ENCODE data around the gene DDX39A. TPM values are rescaled to one million over a fixed set of nuclear protein-coding genes. Genes with fewer than 3 reads are reported as not detected.
A peak's percentile ranks its signal among the peaks of the same experiment; 100 is the strongest.
"Not testable (repeated sequence)": the region's sequence is repeated elsewhere in the genome, so short reads cannot be mapped to it uniquely, and the experiment has no call there.

Gene DDX39A
- polyA plus RNA-seq, 12 donors: 35.6 to 55.0 (median 41.8) TPM; not detected in 1

- DNase-seq: no peak
These were observed 25.0 kb downstream of the DDX39A start for GRCh38 chr19:14394167-14394566.

GRCh38 chr19:14393329-14393728 lies 25.8 kb downstream of the DDX39A start:
- no peak for DNase-seq

- DNase-seq: no peak
These were observed 27.9 kb downstream of the DDX39A start for GRCh38 chr19:14391156-14391821.

- DNase-seq: no peak
These were observed 28.6 kb downstream of the DDX39A start for GRCh38 chr19:14390548-14390947.

GRCh38 chr19:14385492-14385891 lies 33.6 kb downstream of the DDX39A start:
- DNase-seq: no peak

GRCh38 chr19:14383661-14384555 lies 35.2 kb downstream of the DDX39A start:
- DNase-seq: no peak

- no peak for DNase-seq
These were observed 37.3 kb downstream of the DDX39A start for GRCh38 chr19:14381689-14382474.

GRCh38 chr19:14379294-14380065 lies 39.7 kb downstream of the DDX39A start:
- DNase-seq: no peak

- no peak for DNase-seq
These were observed 40.3 kb downstream of the DDX39A start for GRCh38 chr19:14378890-14379289.

- DNase-seq: no peak
These were observed 41.2 kb downstream of the DDX39A start for GRCh38 chr19:14377883-14378328.

GRCh38 chr19:14375582-14376291 lies 43.4 kb downstream of the DDX39A start:
- peak; percentile 72 for DNase-seq

GRCh38 chr19:14375055-14375581 lies 44.0 kb downstream of the DDX39A start:
- DNase-seq: no peak

GRCh38 chr19:14374313-14374712 lies 44.8 kb downstream of the DDX39A start:
- not testable (repeated sequence) for DNase-seq

GRCh38 chr19:14372384-14373077 lies 46.6 kb downstream of the DDX39A start:
- not testable (repeated sequence) for DNase-seq

- DNase-seq: no peak
These were observed 47.8 kb downstream of the DDX39A start for GRCh38 chr19:14371301-14371821.

GRCh38 chr19:14370940-14371280 lies 48.2 kb downstream of the DDX39A start:
- DNase-seq: no peak

- no peak for DNase-seq
These were observed 48.8 kb downstream of the DDX39A start for GRCh38 chr19:14370169-14370939.

GRCh38 chr19:14369399-14370168 lies 49.6 kb downstream of the DDX39A start:
- no peak for DNase-seq

Data from muscle of arm (tissue), 12 donors.